KMS-11 (cell line): ENCODE measurements around the gene CDH2.

Experiments
- H2AFZ ChIP-seq: fragments of 200-600 bp; sonication (generic); 2 replicates; pipeline ENCODE4 v1.6.1; 2016; ENCODE audit warnings: antibody characterized with exemption, mixed run types, low read depth
- H3K27ac ChIP-seq: fragments of 200-600 bp; sonication (generic); 2 replicates; pipeline ENCODE4 v1.6.1; 2016; ENCODE audit warnings: mild to moderate bottlenecking, mixed run types
- H3K27me3 ChIP-seq: fragments of 200-600 bp; sonication (generic); 2 replicates; pipeline ENCODE4 v1.6.1; 2017; ENCODE audit warnings: mild to moderate bottlenecking, low read depth, mixed run types, moderate library complexity; ENCODE audit not compliant: insufficient read depth
- H3K36me3 ChIP-seq: fragments of 200-600 bp; sonication (generic); 2 replicates; pipeline ENCODE4 v1.6.1; 2017; ENCODE audit warnings: mild to moderate bottlenecking, mixed run types; ENCODE audit not compliant: insufficient read depth
- H3K4me1 ChIP-seq: fragments of 200-600 bp; sonication (generic); 2 replicates; pipeline ENCODE4 v1.6.1; 2016; ENCODE audit warnings: mild to moderate bottlenecking, low read depth, mixed run types; ENCODE audit not compliant: poor library complexity, severe bottlenecking
- H3K4me2 ChIP-seq: fragments of 200-600 bp; sonication (generic); 2 replicates; pipeline ENCODE4 v1.7.0; 2016; ENCODE audit warnings: mild to moderate bottlenecking, mixed run types
- H3K4me3 ChIP-seq: fragments of 200-600 bp; sonication (generic); IDR thresholded peaks from 2 replicates; pipeline ENCODE4 v1.6.1; 2017; ENCODE audit warnings: low read depth, low read length, mixed read lengths; ENCODE audit not compliant: insufficient read depth
- H3K79me2 ChIP-seq: fragments of 200-600 bp; sonication (generic); 2 replicates; pipeline ENCODE4 v1.6.1; 2016; ENCODE audit warnings: low read depth, mixed run types; ENCODE audit not compliant: insufficient read depth
- H3K9ac ChIP-seq: fragments of 200-600 bp; sonication (generic); 2 replicates; pipeline ENCODE4 v1.6.1; 2016; ENCODE audit warnings: mild to moderate bottlenecking, mixed run types
- H4K20me1 ChIP-seq: fragments of 200-600 bp; sonication (generic); 2 replicates; pipeline ENCODE4 v1.6.1; 2016; ENCODE audit warnings: mild to moderate bottlenecking, mixed run types; ENCODE audit not compliant: insufficient read depth
- CTCF ChIP-seq: fragments of 200-600 bp; sonication (generic); conservative IDR thresholded peaks from 2 replicates; pipeline ENCODE4 v1.6.1; 2017; ENCODE audit warnings: low read depth, mild to moderate bottlenecking, antibody characterized with exemption, low read length, moderate library complexity, mixed read lengths

The CDH2 gene

GRCh38 chr18:28019425-28020108, 157.4 kb downstream of the CDH2 start:
- no peak for TF ChIP-seq CTCF
- H3K9ac ChIP-seq = no peak overlapping the region
- no peaks in the 10 kb centered on the region for H3K27me3 ChIP-seq
- H3K4me2 ChIP-seq = no peak overlapping the region
- no peaks in the 10 kb centered on the region for H3K4me1 ChIP-seq
- H3K36me3 ChIP-seq = no peaks in the 10 kb centered on the region
- H4K20me1 ChIP-seq = no peaks in the 10 kb centered on the region
- no peak overlapping the region for H3K27ac ChIP-seq
- H3K4me3 ChIP-seq = no peak overlapping the region
- H2AFZ ChIP-seq = no peak overlapping the region
- H3K79me2 ChIP-seq = no peaks in the 10 kb centered on the region

DNA sequence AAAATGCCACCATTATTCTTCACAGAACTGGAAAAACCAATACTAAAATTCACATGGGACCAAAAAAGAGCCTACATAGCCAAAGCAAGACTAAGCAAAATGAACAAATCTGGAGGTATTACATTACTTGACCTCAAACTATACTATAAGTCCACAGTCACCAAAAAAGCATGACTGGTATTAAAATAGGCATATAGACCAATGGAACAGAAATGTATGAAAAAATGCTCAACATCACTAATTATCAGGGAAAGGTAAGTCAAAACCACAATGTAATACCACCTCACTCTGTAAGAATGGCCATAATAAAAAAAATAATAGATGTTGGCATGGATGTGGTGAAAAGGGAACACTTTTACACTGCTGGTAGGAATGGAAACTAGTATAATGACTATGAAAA, 158.6 kb downstream of the CDH2 start:
- Histone ChIP-seq H3K4me3 (no peak overlapping the region), H3K27ac (no peak overlapping the region), H3K9ac (no peak overlapping the region), H2AFZ (no peak overlapping the region), H3K27me3 (no peaks in the 10 kb centered on the region), H4K20me1 (no peaks in the 10 kb centered on the region), H3K36me3 (no peaks in the 10 kb centered on the region), H3K4me1 (no peaks in the 10 kb centered on the region), H3K4me2 (no peak overlapping the region), H3K79me2 (no peaks in the 10 kb centered on the region)
- TF ChIP-seq CTCF = no peak

DNA sequence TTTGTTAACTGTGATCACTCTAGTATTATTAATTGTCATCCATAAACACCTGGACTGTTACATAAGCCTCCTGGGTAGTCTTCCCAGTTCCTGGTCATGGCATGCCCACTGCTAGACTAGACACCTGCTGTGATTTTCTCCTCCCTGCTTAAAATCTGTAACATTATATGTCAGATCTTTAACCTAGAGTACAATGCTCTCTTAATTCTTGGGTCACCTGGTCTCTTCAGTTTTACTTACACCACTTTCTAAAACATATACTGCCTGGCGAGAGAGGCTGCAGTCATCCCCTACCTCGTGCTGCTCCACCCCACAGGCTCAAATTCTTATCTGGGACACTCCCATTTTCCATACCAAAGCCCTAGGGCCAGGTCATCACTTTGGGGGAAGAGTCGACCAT, 161.3 kb downstream of the CDH2 start:
- Histone ChIP-seq H3K36me3 (no peaks in the 10 kb centered on the region), H3K79me2 (no peaks in the 10 kb centered on the region), H3K4me1 (no peaks in the 10 kb centered on the region), H3K27me3 (no peaks in the 10 kb centered on the region), H3K4me3 (no peak overlapping the region), H3K9ac (no peak overlapping the region), H3K4me2 (no peak overlapping the region), H3K27ac (no peak overlapping the region), H2AFZ (no peak overlapping the region), H4K20me1 (no peaks in the 10 kb centered on the region)
- no peak for TF ChIP-seq CTCF

DNA sequence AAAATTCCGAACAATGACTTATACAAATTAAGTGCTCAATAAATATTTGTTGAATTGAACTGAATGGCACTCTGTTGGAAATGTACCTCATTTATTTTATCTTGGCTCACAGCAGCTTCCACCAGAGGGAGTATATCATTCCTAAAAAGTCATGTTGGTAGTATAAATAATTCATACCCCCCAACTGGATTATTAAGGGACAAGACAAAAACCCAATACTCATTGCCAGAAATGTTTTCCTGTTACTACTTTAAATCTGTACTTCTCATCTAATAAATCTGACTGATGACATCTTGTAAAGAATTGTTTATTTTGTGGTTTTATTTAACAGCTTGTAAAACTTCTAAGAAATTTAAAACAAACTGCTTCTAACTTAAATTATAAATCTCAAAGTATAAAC, 163.9 kb downstream of the CDH2 start:
- no peak overlapping the region for H3K27ac ChIP-seq
- H3K4me3 ChIP-seq = no peak overlapping the region
- 0 out of 2 replicates have a peak, but pooled peaks have one; percentile 27 for TF ChIP-seq CTCF
- no peaks in the 10 kb centered on the region for H3K79me2 ChIP-seq
- no peaks in the 10 kb centered on the region for H3K27me3 ChIP-seq
- no peak overlapping the region for H2AFZ ChIP-seq
- no peaks in the 10 kb centered on the region for H3K4me1 ChIP-seq
- H3K36me3 ChIP-seq = no peaks in the 10 kb centered on the region
- no peak overlapping the region for H3K4me2 ChIP-seq
- H4K20me1 ChIP-seq = no peaks in the 10 kb centered on the region
- no peak overlapping the region for H3K9ac ChIP-seq
